ENCODE data around the gene CFAP52. TPM values are rescaled to one million over a fixed set of nuclear protein-coding genes. Genes with fewer than 3 reads are reported as not detected.

The CFAP52 gene, protein sequence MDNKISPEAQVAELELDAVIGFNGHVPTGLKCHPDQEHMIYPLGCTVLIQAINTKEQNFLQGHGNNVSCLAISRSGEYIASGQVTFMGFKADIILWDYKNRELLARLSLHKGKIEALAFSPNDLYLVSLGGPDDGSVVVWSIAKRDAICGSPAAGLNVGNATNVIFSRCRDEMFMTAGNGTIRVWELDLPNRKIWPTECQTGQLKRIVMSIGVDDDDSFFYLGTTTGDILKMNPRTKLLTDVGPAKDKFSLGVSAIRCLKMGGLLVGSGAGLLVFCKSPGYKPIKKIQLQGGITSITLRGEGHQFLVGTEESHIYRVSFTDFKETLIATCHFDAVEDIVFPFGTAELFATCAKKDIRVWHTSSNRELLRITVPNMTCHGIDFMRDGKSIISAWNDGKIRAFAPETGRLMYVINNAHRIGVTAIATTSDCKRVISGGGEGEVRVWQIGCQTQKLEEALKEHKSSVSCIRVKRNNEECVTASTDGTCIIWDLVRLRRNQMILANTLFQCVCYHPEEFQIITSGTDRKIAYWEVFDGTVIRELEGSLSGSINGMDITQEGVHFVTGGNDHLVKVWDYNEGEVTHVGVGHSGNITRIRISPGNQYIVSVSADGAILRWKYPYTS
- total RNA-seq (2016; rRNA removed; fragmentation: Illumina TruSeq; extraction: Trizol) (not detected in 2 replicates), polyA plus RNA-seq (2011; rRNA removed) (not detected in 2 replicates), polyA minus RNA-seq (2011; rRNA and poly(A)+ RNA removed; ENCODE audit: low replicate concordance) (0.61 TPM in 1 of 2 replicates, not detected in the other), Bru-seq, nascent RNA (percentile 5 among the genes with signal in this experiment), BruChase-seq, experiment 1, labeled RNA remaining after a 6-hour chase (percentile 5 among the genes with signal in this experiment), BruChase-seq, experiment 2, labeled RNA remaining after a 2-hour chase (percentile 5 among the genes with signal in this experiment)
- total RNA-seq (2016; cell fraction: cytosol; rRNA removed; fragmentation: Illumina TruSeq; extraction: Trizol; ENCODE audit: low read depth): not detected in 2 replicates
- not detected in 2 replicates for total RNA-seq (2016; cell fraction: insoluble cytoplasmic fraction; rRNA removed; fragmentation: Illumina TruSeq; extraction: Trizol)
- not detected in 2 replicates for total RNA-seq (2016; cell fraction: membrane; rRNA removed; fragmentation: Illumina TruSeq; extraction: Trizol)
- total RNA-seq (2016; cell fraction: nucleus; rRNA removed; fragmentation: Illumina TruSeq; extraction: Trizol): not detected in 2 replicates
- polyA plus RNA-seq (2011; cell fraction: cytosol; rRNA removed): not detected in 2 replicates
- polyA plus RNA-seq (2011; cell fraction: nucleus; rRNA removed): not detected in 2 replicates
- polyA plus RNA-seq (2012): not detected in 2 replicates
- not detected in 2 replicates for polyA plus RNA-seq (2016; cell fraction: cytosol; fragmentation: Illumina TruSeq; extraction: Trizol; ENCODE audit: low read depth)
- polyA plus RNA-seq (2016; cell fraction: insoluble cytoplasmic fraction; fragmentation: Illumina TruSeq; extraction: Trizol; ENCODE audit: low read depth): not detected in 2 replicates
- not detected in 2 replicates for polyA plus RNA-seq (2016; cell fraction: membrane; fragmentation: Illumina TruSeq; extraction: Trizol; ENCODE audit: low read depth)
- polyA plus RNA-seq (2016; cell fraction: nucleus; fragmentation: Illumina TruSeq; extraction: Trizol; ENCODE audit: insufficient read depth, low read depth): not detected in 2 replicates
- not detected in 2 replicates for polyA minus RNA-seq (2011; cell fraction: cytosol; rRNA and poly(A)+ RNA removed)
- polyA minus RNA-seq (2011; cell fraction: nucleus; rRNA and poly(A)+ RNA removed): not detected in 2 replicates
- long read RNA-seq, experiment 1: 0 reads
- long read RNA-seq, experiment 2: 0 reads

GRCh38 chr17:9576521-9577372, at the start of gene CFAP52:
TSS of gene CFAP52 (plus strand) at chr17:9576642. CDS start at chr17:9576696, 54 bp downstream.
- POLR2A ChIA-PET: interaction anchor here (0.9 kb wide), 1 partner anchor 108 kb away, joined by 3 read pairs; no protein-coding TSS in a partner anchor
- peak within 1 kb of the TSS; percentile 89 for H2AFZ ChIP-seq (ENCODE audit: low read length)
- no TSS peak for BruUV-seq (replicated peaks)
- TF ChIP-seq ETV6 (CRISPR knock-in tag; conservative IDR thresholded peaks at IDR 0.05): no peak
- TF ChIP-seq ZNF224 (CRISPR knock-in tag; IDR thresholded peaks at IDR 0.05): no peak
- TF ChIP-seq RXRA (CRISPR knock-in tag; IDR thresholded peaks at IDR 0.05): 0 out of 2 replicates have a peak, but pooled peaks have one; percentile 22
- TF ChIP-seq, protein P1, sequence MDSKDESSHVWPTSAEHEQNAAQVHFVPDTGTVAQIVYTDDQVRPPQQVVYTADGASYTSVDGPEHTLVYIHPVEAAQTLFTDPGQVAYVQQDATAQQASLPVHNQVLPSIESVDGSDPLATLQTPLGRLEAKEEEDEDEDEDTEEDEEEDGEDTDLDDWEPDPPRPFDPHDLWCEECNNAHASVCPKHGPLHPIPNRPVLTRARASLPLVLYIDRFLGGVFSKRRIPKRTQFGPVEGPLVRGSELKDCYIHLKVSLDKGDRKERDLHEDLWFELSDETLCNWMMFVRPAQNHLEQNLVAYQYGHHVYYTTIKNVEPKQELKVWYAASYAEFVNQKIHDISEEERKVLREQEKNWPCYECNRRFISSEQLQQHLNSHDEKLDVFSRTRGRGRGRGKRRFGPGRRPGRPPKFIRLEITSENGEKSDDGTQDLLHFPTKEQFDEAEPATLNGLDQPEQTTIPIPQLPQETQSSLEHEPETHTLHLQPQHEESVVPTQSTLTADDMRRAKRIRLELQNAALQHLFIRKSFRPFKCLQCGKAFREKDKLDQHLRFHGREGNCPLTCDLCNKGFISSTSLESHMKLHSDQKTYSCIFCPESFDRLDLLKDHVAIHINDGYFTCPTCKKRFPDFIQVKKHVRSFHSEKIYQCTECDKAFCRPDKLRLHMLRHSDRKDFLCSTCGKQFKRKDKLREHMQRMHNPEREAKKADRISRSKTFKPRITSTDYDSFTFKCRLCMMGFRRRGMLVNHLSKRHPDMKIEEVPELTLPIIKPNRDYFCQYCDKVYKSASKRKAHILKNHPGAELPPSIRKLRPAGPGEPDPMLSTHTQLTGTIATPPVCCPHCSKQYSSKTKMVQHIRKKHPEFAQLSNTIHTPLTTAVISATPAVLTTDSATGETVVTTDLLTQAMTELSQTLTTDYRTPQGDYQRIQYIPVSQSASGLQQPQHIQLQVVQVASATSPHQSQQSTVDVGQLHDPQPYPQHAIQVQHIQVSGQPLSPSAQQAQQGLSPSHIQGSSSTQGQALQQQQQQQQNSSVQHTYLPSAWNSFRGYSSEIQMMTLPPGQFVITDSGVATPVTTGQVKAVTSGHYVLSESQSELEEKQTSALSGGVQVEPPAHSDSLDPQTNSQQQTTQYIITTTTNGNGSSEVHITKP (CRISPR knock-in tag; IDR thresholded peaks at IDR 0.05; ENCODE audit: low read depth): no peak
- no peak for TF ChIP-seq FOXA3 (CRISPR knock-in tag; IDR thresholded peaks at IDR 0.05)
- peak; percentile 73 for TF ChIP-seq CTCF (CRISPR knock-in tag; IDR thresholded peaks at IDR 0.05)
- peak; percentile 47; the same call in 1 of the 2 replicates for TF ChIP-seq ZBTB38 (CRISPR knock-in tag; IDR thresholded peaks at IDR 0.05)
- no peak for TF ChIP-seq ETV5 (CRISPR knock-in tag; IDR thresholded peaks at IDR 0.05; ENCODE audit: borderline replicate concordance)
- TF ChIP-seq RFXAP (CRISPR knock-in tag; IDR thresholded peaks at IDR 0.05; ENCODE audit: borderline replicate concordance): no peak
- no peak for TF ChIP-seq ZNF572 (CRISPR knock-in tag; IDR thresholded peaks at IDR 0.05)

More at GRCh38 chr17:9576521-9577372, at the start of gene CFAP52:
- Histone ChIP-seq H3K9ac (ENCODE audit: insufficient read depth, low read depth, low read length) (peak within 1 kb of the TSS; percentile 69), H4K20me1 (ENCODE audit: insufficient read depth, low read length) (no peaks in the 10 kb centered on the region), H3K9me3 (ENCODE audit: low read length) (no peaks in the 10 kb centered on the region), H3K4me2 (ENCODE audit: low read depth, low read length) (peak within 1 kb of the TSS; percentile 78), H3K79me2 (ENCODE audit: insufficient read depth, low read length) (peaks cover 6% of the 10 kb centered on the region), H3K36me3 (replicated peaks in 1 of 2; ENCODE audit: control insufficient read depth in 1 of 2, insufficient read depth in 2 of 2, low read length in 2 of 2) (no peaks in the 10 kb centered on the region), H3K27ac (ENCODE audit: extremely low read length, insufficient read depth, low read length) (peak within 1 kb of the TSS; percentile 36), H3K27me3 (ENCODE audit: control insufficient read depth in 1 of 2, insufficient read depth in 2 of 2, low read length in 2 of 2) (no peaks in the 10 kb centered on the region), H3K4me1 (ENCODE audit: insufficient read depth, low read length) (0 out of 2 replicates have a peak, but pooled peaks cover 6% of the 10 kb centered on the region), H3K4me3 (replicated peaks in 1 of 3; ENCODE audit: insufficient read depth in 1 of 3, low read depth in 2 of 3, low read length in 3 of 3) (peak within 1 kb of the TSS; percentile 71 to 95 (median 81))
- in situ Hi-C loops (cut with HindIII; ENCODE audit: extremely low pct_ligation_motif_present, low pct_unique_long_range_greater_than_20kb) (no loop called here), intact Hi-C loops (cut with micrococcal nuclease; ENCODE audit: unreplicated experiment) (loop anchor here (1.0 to 10.0 kb wide), 3 partner anchors 68 to 149 kb away; partner anchors contain the start of gene USP43)
- 76% methylated on average over 37 of the region's 38 CpGs for WGBS (ENCODE audit: low lambda C conversion rate)
- DNase-seq (ENCODE audit: low spot score): peak; percentile 33
- peak; percentile 70 for ATAC-seq
- CTCF ChIA-PET (ENCODE audit: low intra/inter-chr PET ratio, low total read pairs): interaction anchor here (0.9 to 2.2 kb wide), 3 partner anchors 99 to 191 kb away, joined by 3 to 11 read pairs (median 4); no protein-coding TSS in a partner anchor
- FAIRE-seq: peak; percentile 74
